ENCODE measurements around the gene C5AR2.
"Not testable (repeated sequence)": the region's sequence is repeated elsewhere in the genome, so short reads cannot be mapped to it uniquely, and the experiment has no call there.

The C5AR2 gene

GRCh38 chr19:47323872-47324271 lies 8.1 kb upstream of the C5AR2 start:
- DNase-seq (ENCODE audit: low spot score), result no peak

- DNase-seq (ENCODE audit: low spot score), result peak; percentile 70
These were observed 7.5 kb upstream of the C5AR2 start for GRCh38 chr19:47324502-47324901.

- peak; percentile 57 for DNase-seq (ENCODE audit: low spot score)
These were observed 1.5 kb upstream of the C5AR2 start for GRCh38 chr19:47330466-47330869.

- DNase-seq (ENCODE audit: low spot score), result no peak
These were observed 485 bp upstream of the C5AR2 start for GRCh38 chr19:47331490-47331889.

- DNase-seq (ENCODE audit: low spot score), result peak; percentile 68
These were observed 5.1 kb downstream of the C5AR2 start for GRCh38 chr19:47336765-47337718.

- no peak for DNase-seq (ENCODE audit: low spot score)
These were observed 7.4 kb downstream of the C5AR2 start for GRCh38 chr19:47339196-47339880.

GRCh38 chr19:47340477-47341208 lies 8.7 kb downstream of the C5AR2 start:
- no peak for DNase-seq (ENCODE audit: low spot score)

GRCh38 chr19:47341734-47342133 lies 9.8 kb downstream of the C5AR2 start:
- no peak for DNase-seq (ENCODE audit: low spot score)

GRCh38 chr19:47343194-47343802 lies 11.3 kb downstream of the C5AR2 start:
- no peak for DNase-seq (ENCODE audit: low spot score)

- no peak for DNase-seq (ENCODE audit: low spot score)
These were observed 12.4 kb downstream of the C5AR2 start for GRCh38 chr19:47344425-47344824.

GRCh38 chr19:47346024-47346423 lies 14.0 kb downstream of the C5AR2 start:
- DNase-seq (ENCODE audit: low spot score), result not testable (repeated sequence)

GRCh38 chr19:47348819-47349795 lies 17.1 kb downstream of the C5AR2 start, which contains the start of gene DHX34:
Gene DHX34, plus strand, starts transcription at chr19:47349315. Its CDS starts 3,716 bp downstream, at chr19:47353031.
- DNase-seq (ENCODE audit: low spot score), result peak; percentile 98

GRCh38 chr19:47350630-47351029 lies 18.7 kb downstream of the C5AR2 start:
- no peak for DNase-seq (ENCODE audit: low spot score)

GRCh38 chr19:47351548-47351947 lies 19.6 kb downstream of the C5AR2 start:
- peak; percentile 55 for DNase-seq (ENCODE audit: low spot score)

GRCh38 chr19:47352095-47352494 lies 20.1 kb downstream of the C5AR2 start:
- DNase-seq (ENCODE audit: low spot score), result no peak

GRCh38 chr19:47353307-47353712 lies 21.3 kb downstream of the C5AR2 start:
- no peak for DNase-seq (ENCODE audit: low spot score)

GRCh38 chr19:47356900-47357299 lies 24.9 kb downstream of the C5AR2 start:
- no peak for DNase-seq (ENCODE audit: low spot score)

- no peak for DNase-seq (ENCODE audit: low spot score)
These were observed 26.1 kb downstream of the C5AR2 start for GRCh38 chr19:47357788-47358680.

- DNase-seq (ENCODE audit: low spot score), result no peak
These were observed 27.0 kb downstream of the C5AR2 start for GRCh38 chr19:47358936-47359335.

- DNase-seq (ENCODE audit: low spot score), result no peak
These were observed 30.3 kb downstream of the C5AR2 start for GRCh38 chr19:47362321-47362720.

Measured in Ammon's horn (tissue), 1 donor.